DOHH2 (cell line): Measurements from ENCODE around the gene SESN1.

Experiments used
- CTCF ChIP-seq: fragments of 200-600 bp; sonication (generic); IDR thresholded peaks from one replicate; pipeline ENCODE4 v1.5.1; 2014; ENCODE audit warnings: antibody characterized with exemption, mild to moderate bottlenecking, low read depth, low read length; ENCODE audit not compliant: poor library complexity, severe bottlenecking
- EZH2phosphoT487 ChIP-seq: fragments of 200-600 bp; sonication (generic); IDR thresholded peaks from 2 replicates; pipeline ENCODE4 v1.6.1; 2017; ENCODE audit warnings: borderline replicate concordance, mild to moderate bottlenecking, antibody characterized with exemption, low read length, moderate library complexity, mixed read lengths

GRCh38 chr6:109081026-109081425, 13.6 kb downstream of the SESN1 start:
- TF ChIP-seq CTCF = no peak
- TF ChIP-seq EZH2phosphoT487 = no peak
